ENCODE measurements around the gene NCOA1. TPM values are rescaled to one million over a fixed set of nuclear protein-coding genes. Genes with fewer than 3 reads are reported as not detected.

NCOA1 gene
- total RNA-seq, 2 experiments from 2014 or later: 35.5 to 40.6 TPM

GRCh38 chr2:24459224-24460161, 31.6 kb upstream of the NCOA1 start:
- no peaks in the 10 kb centered on the region for H3K4me1 ChIP-seq (ENCODE audit: insufficient read depth, low read length)
- no peaks in the 10 kb centered on the region for H3K9me3 Mint-ChIP-seq
- ChIA-PET CTCF (no interaction called here), POLR2A (no interaction called here)
- no peaks in the 10 kb centered on the region for H3K9me3 ChIP-seq (ENCODE audit: control insufficient read depth in 1 of 2, insufficient read depth in 1 of 2, low read length in 2 of 2)
- H3K27me3 Mint-ChIP-seq: no peaks in the 10 kb centered on the region
- H3K4me1 Mint-ChIP-seq (ENCODE audit: low read depth): no peaks in the 10 kb centered on the region
- no peaks in the 10 kb centered on the region for H3K27me3 ChIP-seq (ENCODE audit: control insufficient read depth in 1 of 2, insufficient read depth in 2 of 2, low read length in 2 of 2)
- H3K36me3 ChIP-seq (ENCODE audit: insufficient read depth, low read length): no peaks in the 10 kb centered on the region
- ATAC-seq (ENCODE audit: poor library complexity) (no peak), DNase-seq (no peak)
- H3K4me3 Mint-ChIP-seq: no peak overlapping the region
- intact Hi-C loops (cut with DNase I, micrococcal nuclease): no loop called here
- H3K36me3 Mint-ChIP-seq (ENCODE audit: low read depth): no peaks in the 10 kb centered on the region
- H3K27ac ChIP-seq (ENCODE audit: low read depth in 1 of 2, low read length in 2 of 2): no peak overlapping the region
- H3K27ac Mint-ChIP-seq: no peak overlapping the region
- no peak for TF ChIP-seq CTCF (IDR thresholded peaks at IDR 0.05)
- H3K4me3 ChIP-seq (ENCODE audit: low read length): no peak overlapping the region

- H3K27me3 ChIP-seq (ENCODE audit: control insufficient read depth in 1 of 2, insufficient read depth in 2 of 2, low read length in 2 of 2): no peaks in the 10 kb centered on the region
- ATAC-seq (ENCODE audit: poor library complexity) (no peak), DNase-seq (no peak)
- H3K9me3 ChIP-seq (ENCODE audit: control insufficient read depth in 1 of 2, insufficient read depth in 1 of 2, low read length in 2 of 2): no peaks in the 10 kb centered on the region
- no peaks in the 10 kb centered on the region for H3K4me1 ChIP-seq (ENCODE audit: insufficient read depth, low read length)
- Mint-ChIP-seq H3K27me3 (no peaks in the 10 kb centered on the region), H3K27ac (no peak overlapping the region), H3K36me3 (ENCODE audit: low read depth) (no peaks in the 10 kb centered on the region), H3K4me3 (no peak overlapping the region), H3K4me1 (ENCODE audit: low read depth) (no peaks in the 10 kb centered on the region), H3K9me3 (no peaks in the 10 kb centered on the region)
- CTCF ChIA-PET: no interaction called here
- POLR2A ChIA-PET: no interaction called here
- H3K36me3 ChIP-seq (ENCODE audit: insufficient read depth, low read length): no peaks in the 10 kb centered on the region
- intact Hi-C loops (cut with DNase I, micrococcal nuclease): no loop called here
- H3K27ac ChIP-seq (ENCODE audit: low read depth in 1 of 2, low read length in 2 of 2): no peak overlapping the region
- H3K4me3 ChIP-seq (ENCODE audit: low read length): no peak overlapping the region
- TF ChIP-seq CTCF (IDR thresholded peaks at IDR 0.05): no peak
These were observed 29.4 kb upstream of the NCOA1 start for GRCh38 chr2:24461685-24462084.

- no peak for ATAC-seq (ENCODE audit: poor library complexity)
- H3K36me3 ChIP-seq (ENCODE audit: insufficient read depth, low read length): no peaks in the 10 kb centered on the region
- intact Hi-C loops (cut with DNase I, micrococcal nuclease): no loop called here
- Mint-ChIP-seq H3K4me1 (ENCODE audit: low read depth) (no peaks in the 10 kb centered on the region), H3K4me3 (no peak overlapping the region), H3K36me3 (ENCODE audit: low read depth) (no peaks in the 10 kb centered on the region), H3K27me3 (no peaks in the 10 kb centered on the region), H3K27ac (no peak overlapping the region), H3K9me3 (no peaks in the 10 kb centered on the region)
- no peak overlapping the region for H3K4me3 ChIP-seq (ENCODE audit: low read length)
- ChIA-PET POLR2A (no interaction called here), CTCF (no interaction called here)
- TF ChIP-seq CTCF (IDR thresholded peaks at IDR 0.05): no peak
- H3K9me3 ChIP-seq (ENCODE audit: control insufficient read depth in 1 of 2, insufficient read depth in 1 of 2, low read length in 2 of 2): no peaks in the 10 kb centered on the region
- H3K27ac ChIP-seq (ENCODE audit: low read depth in 1 of 2, low read length in 2 of 2): no peak overlapping the region
- no peak for DNase-seq
- H3K27me3 ChIP-seq (ENCODE audit: control insufficient read depth in 1 of 2, insufficient read depth in 2 of 2, low read length in 2 of 2): no peaks in the 10 kb centered on the region
- no peaks in the 10 kb centered on the region for H3K4me1 ChIP-seq (ENCODE audit: insufficient read depth, low read length)
These were observed 27.8 kb upstream of the NCOA1 start for GRCh38 chr2:24463271-24463670.

Measured in CD4-positive, alpha-beta T cell (primary cell).